ENCODE data around the gene SPARC.

Gene SPARC

DNA sequence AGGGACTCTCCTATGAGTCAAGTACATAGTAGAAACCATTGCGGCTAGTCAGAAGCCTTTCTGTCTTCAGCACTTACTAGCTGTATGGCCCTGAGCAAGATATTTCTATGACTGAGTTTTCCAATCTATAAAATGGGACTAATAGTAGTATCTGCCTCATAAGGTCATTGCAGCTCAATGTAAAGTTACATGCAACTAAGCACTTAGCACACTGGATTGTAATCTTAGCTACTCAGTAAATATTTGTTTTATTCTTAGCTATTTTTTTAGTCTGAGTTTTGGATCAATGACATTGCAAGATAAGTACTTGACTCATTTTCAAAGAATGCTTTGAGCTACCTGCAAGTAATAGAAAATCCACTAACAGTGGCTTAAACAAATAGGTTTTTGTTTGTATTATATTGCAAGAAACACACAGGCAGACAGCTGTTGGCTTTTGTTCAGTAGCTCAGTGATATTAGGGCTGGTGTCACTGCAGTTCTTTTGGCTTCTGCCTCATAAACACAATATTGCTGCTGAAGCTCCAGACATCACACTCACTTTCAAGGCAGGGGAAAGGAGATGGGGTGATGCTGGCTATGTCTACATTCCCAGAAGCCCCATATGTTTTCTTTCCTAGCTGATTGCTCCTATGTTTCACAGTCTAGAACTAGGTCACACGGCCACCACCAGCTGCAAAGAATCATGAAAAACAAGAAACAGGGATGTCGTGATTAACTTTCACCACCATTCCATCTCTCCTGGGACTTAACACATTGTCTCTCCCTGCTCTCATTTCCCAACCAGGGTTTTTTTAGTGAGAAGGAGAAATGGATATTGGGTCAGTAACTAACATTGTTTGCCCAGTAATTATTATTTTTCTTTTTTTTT is 68.6 kb downstream of the SPARC start:
- DNase-seq: no peak

DNA sequence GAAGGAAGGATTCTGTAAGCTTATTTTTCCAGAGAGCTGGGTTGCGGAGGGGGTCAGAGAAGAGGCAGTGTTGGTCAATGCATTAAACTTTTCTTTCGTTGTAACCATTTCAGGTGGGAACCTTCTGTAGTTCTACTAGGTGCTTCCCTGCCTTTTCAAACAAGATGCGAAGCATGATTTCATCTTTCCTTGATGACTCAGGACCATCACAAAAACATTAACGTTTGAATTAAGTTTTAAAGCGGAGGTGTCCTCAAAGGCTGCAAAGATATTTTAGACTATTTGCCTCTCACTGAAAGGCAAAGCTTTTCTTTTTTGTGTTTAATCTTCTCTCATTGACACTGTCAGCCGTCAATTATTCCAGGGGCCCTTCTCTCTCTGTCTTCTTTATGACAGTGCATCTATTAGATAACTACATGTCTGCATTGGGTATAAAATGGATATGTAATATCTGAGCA is 69.3 kb downstream of the SPARC start:
- DNase-seq: no peak

DNA sequence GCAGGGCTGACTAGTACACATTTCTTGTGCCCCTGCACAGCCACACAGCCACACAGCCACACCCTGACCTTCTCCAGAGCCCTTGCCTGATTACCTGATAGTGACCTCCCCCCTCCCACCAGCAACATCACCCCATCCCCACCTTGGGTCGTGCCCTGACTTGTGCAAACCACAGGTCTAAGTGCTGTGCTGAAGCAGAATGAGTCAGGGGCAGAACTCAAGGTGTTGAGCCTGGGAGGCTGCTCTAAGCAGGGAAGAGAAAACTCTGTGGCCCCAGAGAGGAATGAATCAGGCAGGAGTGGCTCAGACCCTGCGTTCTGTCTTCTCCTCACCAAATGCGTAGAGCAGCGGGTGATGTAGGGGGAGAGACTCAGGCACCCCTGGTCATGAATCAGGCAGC is 71.3 kb downstream of the SPARC start:
- DNase-seq: no peak

DNA sequence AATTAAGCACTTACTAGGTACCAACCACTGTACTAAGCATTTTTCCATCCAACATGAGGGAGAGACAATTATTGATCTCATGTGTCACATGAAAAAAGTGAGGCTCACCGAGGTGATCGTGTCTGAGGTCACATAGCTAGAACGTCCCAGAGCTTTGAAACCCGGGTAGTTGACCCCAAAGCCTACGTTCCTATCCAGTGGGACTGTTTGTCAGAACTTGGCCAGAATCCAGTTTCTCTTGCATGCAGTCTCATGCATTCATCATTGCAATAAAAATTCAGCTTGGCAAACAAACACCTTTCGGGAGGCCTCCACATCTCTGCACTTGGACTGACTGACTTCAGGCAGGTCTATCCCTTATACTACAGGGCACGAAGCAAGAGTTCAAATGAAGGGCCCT is 72.2 kb downstream of the SPARC start:
- no peak for DNase-seq

DNA sequence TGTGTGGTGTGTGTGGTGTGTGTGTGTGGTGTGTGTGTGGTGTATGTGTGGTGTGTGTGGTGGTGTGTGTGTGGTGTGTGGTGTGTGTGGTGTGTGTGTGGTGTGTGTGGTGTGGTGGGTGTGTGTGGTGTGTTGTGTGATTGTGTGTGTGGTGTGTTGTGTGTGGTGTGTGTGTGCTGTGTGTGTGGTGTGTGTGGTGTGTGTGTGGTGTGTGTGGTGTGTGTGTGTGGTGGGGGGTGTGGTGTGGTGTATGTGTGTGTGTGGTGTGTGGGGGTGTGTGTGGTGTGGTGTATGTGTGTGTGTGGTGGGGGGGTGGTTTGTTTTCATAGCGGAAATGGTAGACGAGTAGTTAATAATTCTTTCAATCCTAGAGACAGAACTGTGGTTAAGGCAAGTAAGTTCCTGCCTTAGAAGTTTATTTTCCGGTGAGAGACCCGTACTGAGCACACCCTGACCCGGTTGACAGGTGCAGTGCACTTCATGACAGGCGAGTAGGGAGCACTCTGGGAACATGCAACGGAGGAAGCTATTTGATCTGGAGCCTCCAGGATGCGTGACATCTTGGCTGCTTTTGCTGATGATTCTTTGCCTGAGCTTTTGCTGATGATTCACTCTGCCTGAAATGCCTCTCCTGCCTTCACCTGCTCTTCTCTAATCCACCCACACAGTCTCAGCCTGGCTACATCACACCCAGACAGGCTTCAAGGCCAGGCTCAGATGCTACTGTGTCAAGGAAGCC is 73.9 kb downstream of the SPARC start:
- DNase-seq: no peak

DNA sequence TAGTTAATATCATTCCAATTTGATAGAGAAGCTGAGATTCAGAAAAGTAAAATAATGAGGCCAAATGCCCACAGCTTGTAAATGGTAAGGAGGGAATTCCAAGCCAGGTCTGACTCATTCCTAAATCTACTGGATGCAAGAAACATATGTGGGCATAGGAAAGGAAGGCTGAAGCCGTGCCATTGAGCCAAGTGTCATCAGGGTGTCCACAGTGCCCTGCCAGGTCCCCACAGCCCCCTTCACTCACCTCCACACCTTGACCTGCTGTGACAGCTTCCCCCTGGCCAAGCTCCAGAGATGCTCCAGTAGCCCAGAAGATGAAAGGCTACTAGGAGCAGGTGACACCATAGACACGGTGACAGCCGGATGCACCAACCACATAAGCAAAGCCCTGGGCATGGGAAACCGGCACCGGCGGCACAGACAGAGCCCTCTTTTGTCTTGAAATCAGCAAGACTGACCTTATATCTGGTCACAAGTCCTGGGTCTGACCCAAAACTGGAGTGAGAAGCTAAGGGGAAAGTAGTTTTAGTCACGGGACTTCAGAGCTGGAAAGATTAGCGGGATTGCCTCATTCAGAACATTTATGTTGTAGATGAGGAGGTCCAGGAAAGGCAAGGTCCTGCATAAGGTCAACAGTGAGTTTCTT is 75.5 kb downstream of the SPARC start:
- no peak for DNase-seq

Data from activated gamma-delta T cell treated with Interleukin-2 at 50 U/mL for 16 hours (primary cell).